Testis (tissue), 2 donors: Measurements from ENCODE around the gene STAC3.

Experiments
- POLR2A ChIP-seq: fragments of 450-650 bp; IDR thresholded peaks from one replicate; pipeline ENCODE4 v1.6.1; 2017; ENCODE audit warnings: antibody characterized with exemption, mild to moderate bottlenecking, moderate library complexity
- TF ChIP-seq, protein P1 (sequence below), 3 experiments: fragments of 450-650 bp in 2 of 3; fragments of 200-600 bp in 1 of 3; sonication (generic) in 1 of 3; IDR thresholded peaks; one replicate each; pipeline ENCODE4 v1.5.1; 2016 to 2019; ENCODE audit warnings: antibody characterized with exemption in 3 of 3, mild to moderate bottlenecking in 2 of 3, moderate library complexity in 1 of 3

- TF ChIP-seq POLR2A: no peak
- TF ChIP-seq, protein P1, sequence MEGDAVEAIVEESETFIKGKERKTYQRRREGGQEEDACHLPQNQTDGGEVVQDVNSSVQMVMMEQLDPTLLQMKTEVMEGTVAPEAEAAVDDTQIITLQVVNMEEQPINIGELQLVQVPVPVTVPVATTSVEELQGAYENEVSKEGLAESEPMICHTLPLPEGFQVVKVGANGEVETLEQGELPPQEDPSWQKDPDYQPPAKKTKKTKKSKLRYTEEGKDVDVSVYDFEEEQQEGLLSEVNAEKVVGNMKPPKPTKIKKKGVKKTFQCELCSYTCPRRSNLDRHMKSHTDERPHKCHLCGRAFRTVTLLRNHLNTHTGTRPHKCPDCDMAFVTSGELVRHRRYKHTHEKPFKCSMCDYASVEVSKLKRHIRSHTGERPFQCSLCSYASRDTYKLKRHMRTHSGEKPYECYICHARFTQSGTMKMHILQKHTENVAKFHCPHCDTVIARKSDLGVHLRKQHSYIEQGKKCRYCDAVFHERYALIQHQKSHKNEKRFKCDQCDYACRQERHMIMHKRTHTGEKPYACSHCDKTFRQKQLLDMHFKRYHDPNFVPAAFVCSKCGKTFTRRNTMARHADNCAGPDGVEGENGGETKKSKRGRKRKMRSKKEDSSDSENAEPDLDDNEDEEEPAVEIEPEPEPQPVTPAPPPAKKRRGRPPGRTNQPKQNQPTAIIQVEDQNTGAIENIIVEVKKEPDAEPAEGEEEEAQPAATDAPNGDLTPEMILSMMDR (IDR thresholded peaks at IDR 0.05): no peak
Observed at GRCh38 chr12:57210926-57211692, 39.9 kb downstream of the STAC3 start.
